ENCODE measurements around the gene CUBN.

- TF ChIP-seq CTCF (IDR thresholded peaks at IDR 0.05) (no peak), POLR2A (IDR thresholded peaks at IDR 0.05) (no peak)
Measured at GRCh38 chr10:17077890-17078289, 51.7 kb downstream of the CUBN start.
